ENCODE data around the gene SOX5.

SOX5 gene

DNA sequence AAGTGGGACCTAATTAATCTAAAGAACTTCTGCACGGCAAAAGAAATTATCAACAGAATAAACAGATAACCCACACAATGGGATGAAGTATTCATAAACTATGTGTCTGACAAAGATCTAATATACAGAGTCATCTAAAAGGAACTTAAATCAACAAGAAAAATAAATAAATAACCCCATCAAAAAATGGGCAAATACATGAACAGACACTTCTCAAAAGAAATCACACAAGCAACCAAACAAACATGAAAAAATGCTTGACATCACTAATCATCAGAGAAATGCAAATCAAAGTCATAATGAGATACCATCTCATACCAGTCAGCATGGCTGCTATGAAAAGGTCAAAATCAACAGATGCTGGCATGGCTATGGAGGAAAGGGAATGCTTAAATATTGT, 466.9 kb downstream of the SOX5 start:
- no peak for DNase-seq (ENCODE audit: low spot score)
